T47D (cell line): ENCODE results near the gene NUP210L.

ENCODE experiments used
- DNase-seq, 2 experiments: peaks; one replicate each; pipeline versions ENCODE4 v3.0.0 to v3.0.0-alpha.2; 2011 to 2012; ENCODE audit warnings: low read depth in 1 of 2, low spot score in 1 of 2
- JUND ChIP-seq: IDR thresholded peaks from 2 replicates; pipeline ENCODE4 v1.6.1; 2012; ENCODE audit warnings: low read depth
- in situ Hi-C: cut with HindIII; loops from 2 replicates; pipeline ENCODE4 v1.10.0; 2016; ENCODE audit warnings: low sequenced_read_pairs, low pct_unique_long_range_greater_than_20kb

The NUP210L gene

DNA sequence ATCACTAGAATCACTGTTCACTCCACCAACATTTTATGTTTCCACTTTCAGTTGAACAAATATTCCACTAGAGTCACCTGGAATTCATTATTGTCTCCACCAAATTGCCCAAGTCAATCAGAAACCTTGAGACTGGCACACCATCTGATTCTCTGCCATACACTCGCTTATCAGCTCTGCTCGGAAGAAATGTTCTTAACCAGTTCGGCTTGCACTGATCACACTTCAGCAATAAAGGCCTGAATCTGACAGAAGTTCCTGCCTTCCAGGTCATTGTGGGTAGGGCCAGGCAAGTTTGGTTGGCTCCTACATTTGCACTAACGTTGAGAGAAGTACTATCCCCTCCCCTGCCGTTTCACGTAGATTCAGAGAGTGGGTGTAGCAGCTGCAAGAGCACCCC is 27.1 kb upstream of the NUP210L start:
- TF ChIP-seq JUND: no peak
- in situ Hi-C loops: no loop called here

DNA sequence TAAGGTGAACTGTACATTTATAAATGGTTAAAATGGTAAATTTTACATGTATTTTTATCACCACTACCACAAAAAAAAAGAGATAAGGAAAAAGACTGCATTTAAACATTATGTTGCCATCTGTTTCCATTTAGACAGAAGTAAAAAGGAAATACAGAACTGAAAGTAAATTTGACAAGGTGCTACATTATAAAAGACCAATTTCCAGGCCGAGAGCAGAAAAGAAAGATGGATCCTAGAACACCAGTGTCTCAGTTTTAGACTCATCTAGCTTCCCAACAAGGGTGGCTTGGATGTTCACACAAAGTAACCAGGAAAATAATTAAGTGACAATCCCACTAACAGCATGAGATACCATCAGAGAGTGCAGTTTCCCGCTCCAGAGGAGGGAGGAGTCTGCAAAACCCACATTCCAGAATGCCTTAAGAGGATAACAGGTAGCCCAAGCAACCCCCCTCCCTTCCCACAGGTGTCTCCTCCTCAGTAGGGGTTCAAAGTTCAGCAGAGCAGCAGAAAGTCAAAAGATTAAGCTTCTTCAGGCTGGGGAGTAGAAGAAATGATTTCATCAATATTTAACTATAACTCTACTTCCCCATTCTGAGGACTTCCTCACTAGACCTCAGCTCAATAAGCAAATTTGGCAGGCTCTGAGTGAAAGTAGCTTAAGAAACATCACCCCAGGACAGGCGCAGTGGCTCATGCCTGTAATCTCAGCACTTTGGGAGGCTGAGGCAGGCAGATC is 25.2 kb upstream of the NUP210L start:
- peak; percentile 41 to 86 for DNase-seq
- TF ChIP-seq JUND: no peak
- in situ Hi-C loops: no loop called here

More for the DNA sequence above, 27.1 kb upstream of the NUP210L start:
- no peak for DNase-seq

DNA sequence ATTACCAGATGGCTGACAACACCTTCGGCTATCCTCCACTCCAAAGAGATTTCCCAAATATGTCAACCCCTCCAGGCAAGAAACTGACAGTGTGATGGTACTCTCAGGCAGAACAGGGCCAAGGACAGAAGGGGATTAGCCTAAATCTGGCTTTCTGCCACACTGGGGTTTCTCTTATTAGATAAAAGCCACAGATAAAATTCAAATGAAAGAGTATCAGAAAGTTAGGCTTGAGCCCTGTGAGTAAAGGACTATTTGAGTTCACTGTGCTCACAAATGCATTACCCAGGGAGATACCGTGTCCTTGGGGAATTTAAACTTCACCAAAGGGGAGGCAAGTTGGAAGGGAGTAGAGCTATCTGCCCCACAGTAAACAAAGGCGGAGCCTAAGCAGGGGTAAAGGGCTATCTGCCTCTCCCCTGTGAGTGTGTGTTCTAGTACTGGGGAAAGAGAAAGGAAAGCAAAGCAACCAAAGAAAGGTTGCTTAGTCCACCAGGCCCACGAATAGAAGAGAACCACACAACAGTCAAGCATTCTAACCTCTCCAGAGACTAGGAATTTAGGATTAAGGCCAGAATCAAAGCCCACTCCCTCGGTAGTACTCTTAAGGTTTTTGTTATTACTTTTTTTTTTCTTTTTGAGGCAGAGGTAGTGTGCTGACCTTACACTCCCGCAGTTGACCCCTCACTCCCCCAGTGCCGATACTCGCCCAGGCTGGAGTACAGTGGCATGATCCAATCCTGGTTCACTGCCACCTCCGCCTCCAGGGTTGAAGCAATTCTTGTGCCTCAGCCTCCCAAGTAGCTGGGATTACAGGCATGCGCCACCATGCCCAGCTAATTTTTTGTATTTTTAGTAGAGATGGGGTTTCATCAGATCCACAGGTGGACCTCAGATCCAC is 24.3 kb upstream of the NUP210L start:
- in situ Hi-C loops: no loop called here
- no peak for TF ChIP-seq JUND
- DNase-seq: no peak

- no peak for TF ChIP-seq JUND
- in situ Hi-C loops: no loop called here
- no peak for DNase-seq
These were observed 23.1 kb upstream of the NUP210L start for GRCh38 chr1:154178013-154178412.

DNA sequence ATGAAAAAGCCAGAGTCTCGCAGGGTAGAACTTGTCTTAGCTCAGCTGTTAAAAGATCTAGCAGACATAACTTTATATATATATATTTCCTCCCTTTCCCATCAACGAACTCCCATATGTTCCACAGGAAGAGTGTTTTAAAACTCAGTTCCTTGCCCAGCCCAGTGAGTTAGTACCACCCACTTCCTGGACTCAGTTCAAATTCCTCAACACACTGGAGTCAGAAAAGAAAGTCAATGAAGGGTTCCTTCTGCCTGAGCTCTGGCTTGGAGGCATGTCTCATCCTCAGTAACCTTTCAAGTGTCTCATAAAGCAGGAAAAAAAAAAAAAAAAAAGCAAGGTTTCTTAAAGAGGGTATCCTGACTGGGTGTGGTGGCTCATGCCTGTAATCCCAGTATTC is 21.5 kb upstream of the NUP210L start:
- in situ Hi-C loops: no loop called here

GRCh38 chr1:154174654-154175053 is 19.8 kb upstream of the NUP210L start:
- in situ Hi-C loops: no loop called here
- TF ChIP-seq JUND: no peak
- no peak for DNase-seq

More for the DNA sequence above, 21.5 kb upstream of the NUP210L start:
- DNase-seq: peak in 1 of 2 experiments; percentile 62
- no peak for TF ChIP-seq JUND

- no peak for DNase-seq
- in situ Hi-C loops: no loop called here
- no peak for TF ChIP-seq JUND
These were observed 17.0 kb upstream of the NUP210L start for GRCh38 chr1:154171880-154172279.

DNA sequence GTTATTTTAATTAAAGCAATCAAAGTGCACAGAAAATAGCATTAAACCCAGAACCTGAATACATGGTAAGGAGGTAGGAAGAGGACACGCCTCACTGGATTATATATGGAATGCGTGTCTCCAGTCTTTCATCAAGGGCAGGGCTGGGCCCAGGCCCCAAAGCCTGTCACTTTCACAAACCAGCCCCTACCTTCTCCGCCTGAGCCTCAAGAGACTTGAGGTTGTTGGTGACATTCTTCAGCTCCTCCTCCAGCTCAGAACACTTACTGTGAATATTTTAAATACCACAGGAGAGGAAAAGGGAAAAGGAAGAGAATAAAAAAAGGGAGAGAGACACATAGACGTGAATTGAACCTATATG is 16.3 kb upstream of the NUP210L start:
- no peak for DNase-seq
- in situ Hi-C loops: no loop called here
- no peak for TF ChIP-seq JUND

GRCh38 chr1:154170547-154171222 is 15.8 kb upstream of the NUP210L start:
- TF ChIP-seq JUND: no peak
- in situ Hi-C loops: no loop called here
- no peak for DNase-seq

DNA sequence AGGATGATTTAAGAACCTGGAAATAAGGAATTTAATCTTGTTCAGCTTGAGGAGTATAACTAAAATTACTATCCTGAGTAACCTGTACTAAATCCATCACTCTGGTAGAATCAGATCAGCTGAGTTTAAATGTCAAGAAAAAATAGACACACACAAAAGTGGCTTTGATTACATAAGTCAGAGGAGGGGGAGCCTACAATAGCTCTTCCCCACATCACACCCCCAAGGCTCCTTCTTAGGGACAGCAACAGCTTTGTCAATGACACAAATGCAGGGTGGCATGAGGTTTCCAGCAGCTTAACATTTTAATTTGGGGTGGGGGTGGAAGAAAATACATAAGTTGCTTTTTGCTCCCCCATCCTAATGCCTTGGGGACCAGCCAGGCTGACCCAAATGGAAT is 12.6 kb upstream of the NUP210L start:
- in situ Hi-C loops: no loop called here
- DNase-seq: no peak
- TF ChIP-seq JUND: no peak

GRCh38 chr1:154166207-154166606 is 11.3 kb upstream of the NUP210L start:
- no peak for DNase-seq
- in situ Hi-C loops: no loop called here
- no peak for TF ChIP-seq JUND

DNA sequence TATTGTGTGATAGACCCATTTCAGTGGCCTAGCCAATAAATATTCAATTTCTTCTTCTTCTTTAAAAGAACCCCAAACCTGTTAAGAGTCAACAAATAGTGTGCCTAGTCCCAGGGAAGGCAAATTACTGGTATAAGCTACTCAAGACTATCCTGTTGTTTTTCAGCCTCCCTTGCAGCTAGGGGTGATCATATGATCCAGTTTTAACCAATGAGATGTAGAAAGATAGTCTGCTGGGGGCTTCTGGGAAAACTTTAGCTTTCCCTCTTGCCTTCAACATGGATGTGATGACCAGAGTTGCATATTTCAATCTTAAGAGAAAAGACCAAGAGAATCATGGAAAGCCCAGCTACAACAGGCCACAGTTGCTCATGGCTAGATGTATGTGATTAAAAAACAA is 4.7 kb upstream of the NUP210L start:
- TF ChIP-seq JUND: no peak
- in situ Hi-C loops: no loop called here
- DNase-seq: no peak
